K562 (cell line): ENCODE data around the gene CPEB1. TPM values are rescaled to one million over a fixed set of nuclear protein-coding genes. Genes with fewer than 3 reads are reported as not detected.

ENCODE experiments used
- JUN ChIP-seq, 2 experiments: sonication (generic) in 1 of 2; formaldehyde crosslinking in 1 of 2; IDR thresholded peaks; 2 replicates each; pipeline versions ENCODE4 v1.6.1 to v1.8.0; 2012 to 2022; ENCODE audit warnings: borderline replicate concordance in 2 of 2, mild to moderate bottlenecking in 2 of 2, improper control_type of control experiment in 1 of 2, low read depth in 1 of 2, low read length in 1 of 2, missing genetic modification reagents in 1 of 2
- NFXL1 ChIP-seq: fragments of 450-650 bp; formaldehyde crosslinking; IDR thresholded peaks from 2 replicates; pipeline ENCODE4 v1.4.0; 2021; ENCODE audit warnings: mild to moderate bottlenecking
- NRF1 ChIP-seq, 2 experiments: fragments of 450-650 bp; IDR thresholded peaks in 1 of 2; conservative IDR thresholded peaks in 1 of 2; 2 replicates each; pipeline ENCODE4 v1.6.1; 2014; ENCODE audit warnings: mild to moderate bottlenecking in 2 of 2
- PCBP1 ChIP-seq: fragments of 200-400 bp; formaldehyde crosslinking; IDR thresholded peaks from 2 replicates; pipeline ENCODE4 v1.6.1; 2018; ENCODE audit warnings: mild to moderate bottlenecking, low read depth, low read length; ENCODE audit not compliant: poor library complexity, severe bottlenecking
- SFPQ ChIP-seq: fragments of 200-400 bp; formaldehyde crosslinking; IDR thresholded peaks from 2 replicates; pipeline ENCODE4 v1.6.1; 2017; ENCODE audit warnings: mild to moderate bottlenecking, low read depth, low read length, moderate library complexity
- ZNF217 ChIP-seq: sonication (generic); formaldehyde crosslinking; IDR thresholded peaks from 2 replicates; pipeline ENCODE4 v1.8.0; 2022; ENCODE audit warnings: mild to moderate bottlenecking, missing genetic modification reagents
- ZNF282 ChIP-seq: sonication (generic); formaldehyde crosslinking; IDR thresholded peaks from 2 replicates; pipeline ENCODE4 v1.8.1; 2023; ENCODE audit warnings: missing genetic modification reagents
- ZNF407 ChIP-seq: fragments of 450-650 bp; IDR thresholded peaks from 2 replicates; pipeline ENCODE4 v1.6.1; 2016; ENCODE audit warnings: low read depth
- polyA plus RNA-seq, 8 experiments: library from polyadenylated mRNA; depleted of rRNA in 4 of 8; stranded (reverse) in 5 of 8; unstranded in 3 of 8; fragments of >200 nt; fragmentation: Nextera tagmentation in 2 of 8; fragmentation: Illumina TruSeq in 1 of 8; extraction: Ambion mirVana in 2 of 8; extraction: Trizol in 1 of 8; gene quantifications; 2 replicates each; pipeline versions ENCODE4 v1.2.1 to v1.2.3, GENCODE V29; 2011 to 2014; ENCODE audit warnings: inconsistent platforms in 1 of 8, missing spikeins in 1 of 8
- total RNA-seq, 7 experiments: library from RNA; depleted of rRNA in 6 of 7; stranded (reverse); fragments of >200 nt in 6 of 7; fragmentation: Illumina TruSeq in 2 of 7; extraction: Trizol in 2 of 7; gene quantifications; 2 replicates each; pipeline versions ENCODE4 v1.2.1 to v1.2.3, GENCODE V29; 2011 to 2021; ENCODE audit warnings: low replicate concordance in 1 of 7
- TF ChIP-seq, protein P1 (sequence below), 2 experiments: fragments of 450-650 bp; conservative IDR thresholded peaks; 2 replicates each; pipeline ENCODE4 v1.6.1; 2017; ENCODE audit warnings: mild to moderate bottlenecking in 2 of 2, moderate library complexity in 2 of 2
- TF ChIP-seq, protein P2 (sequence below): IDR thresholded peaks from 2 replicates; pipeline ENCODE4 v1.6.1; 2016; ENCODE audit warnings: missing genetic modification characterization, missing compliant biosample characterization

CPEB1 gene
- total and polyA plus RNA-seq, 9 of the 15 experiments (the other 6 are each of a cell fraction or from before 2014, with no cell fraction given): 2.2 to 13.4 (median 9.7) TPM

GRCh38 chr15:82540055-82540983 is 106.8 kb downstream of the CPEB1 start, which contains the start of gene RPS17 (continued):
- TF ChIP-seq SFPQ: no peak
- TF ChIP-seq JUN (IDR thresholded peaks at IDR 0.05; ENCODE audit: borderline replicate concordance, low read depth, low read length): 0 out of 2 replicates have a peak, but pooled peaks have one; percentile 34
- no peak; the same call in 1 of the 2 replicates for TF ChIP-seq JUN (CRISPR knock-in tag; IDR thresholded peaks at IDR 0.05; ENCODE audit: borderline replicate concordance)
- peak; percentile 46; a peak in 2 of 4 replicates for TF ChIP-seq NRF1 (conservative IDR thresholded peaks at IDR 0.05 in 1 of 2, IDR thresholded peaks at IDR 0.05 in 1 of 2)
- TF ChIP-seq, protein P1, sequence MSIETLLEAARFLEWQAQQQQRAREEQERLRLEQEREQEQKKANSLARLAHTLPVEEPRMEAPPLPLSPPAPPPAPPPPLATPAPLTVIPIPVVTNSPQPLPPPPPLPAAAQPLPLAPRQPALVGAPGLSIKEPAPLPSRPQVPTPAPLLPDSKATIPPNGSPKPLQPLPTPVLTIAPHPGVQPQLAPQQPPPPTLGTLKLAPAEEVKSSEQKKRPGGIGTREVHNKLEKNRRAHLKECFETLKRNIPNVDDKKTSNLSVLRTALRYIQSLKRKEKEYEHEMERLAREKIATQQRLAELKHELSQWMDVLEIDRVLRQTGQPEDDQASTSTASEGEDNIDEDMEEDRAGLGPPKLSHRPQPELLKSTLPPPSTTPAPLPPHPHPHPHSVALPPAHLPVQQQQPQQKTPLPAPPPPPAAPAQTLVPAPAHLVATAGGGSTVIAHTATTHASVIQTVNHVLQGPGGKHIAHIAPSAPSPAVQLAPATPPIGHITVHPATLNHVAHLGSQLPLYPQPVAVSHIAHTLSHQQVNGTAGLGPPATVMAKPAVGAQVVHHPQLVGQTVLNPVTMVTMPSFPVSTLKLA (conservative IDR thresholded peaks at IDR 0.05): peak; percentile 82 to 88
- TF ChIP-seq ZNF217: no peak
- TF ChIP-seq ZNF407: no peak
- TF ChIP-seq NFXL1 (CRISPR knock-in tag): no peak
- no peak for TF ChIP-seq ZNF282
- TF ChIP-seq PCBP1: peak; percentile 97
- TF ChIP-seq, protein P2, sequence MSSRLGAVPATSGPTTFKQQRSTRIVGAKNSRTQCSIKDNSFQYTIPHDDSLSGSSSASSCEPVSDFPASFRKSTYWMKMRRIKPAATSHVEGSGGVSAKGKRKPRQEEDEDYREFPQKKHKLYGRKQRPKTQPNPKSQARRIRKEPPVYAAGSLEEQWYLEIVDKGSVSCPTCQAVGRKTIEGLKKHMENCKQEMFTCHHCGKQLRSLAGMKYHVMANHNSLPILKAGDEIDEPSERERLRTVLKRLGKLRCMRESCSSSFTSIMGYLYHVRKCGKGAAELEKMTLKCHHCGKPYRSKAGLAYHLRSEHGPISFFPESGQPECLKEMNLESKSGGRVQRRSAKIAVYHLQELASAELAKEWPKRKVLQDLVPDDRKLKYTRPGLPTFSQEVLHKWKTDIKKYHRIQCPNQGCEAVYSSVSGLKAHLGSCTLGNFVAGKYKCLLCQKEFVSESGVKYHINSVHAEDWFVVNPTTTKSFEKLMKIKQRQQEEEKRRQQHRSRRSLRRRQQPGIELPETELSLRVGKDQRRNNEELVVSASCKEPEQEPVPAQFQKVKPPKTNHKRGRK (tag): no peak
